Astrocyte of the cerebellum (primary cell): ENCODE results near the gene GAPDHS.

Source experiments
- DNase-seq: peaks from one replicate; pipeline ENCODE4 v3.0.0-alpha.2; 2011; ENCODE audit warnings: low read depth
- H3K4me3 ChIP-seq: 2 replicates; pipeline ENCODE4 v1.5.1; 2011; ENCODE audit warnings: mild to moderate bottlenecking, low read depth, low read length, moderate library complexity
- CTCF ChIP-seq: IDR thresholded peaks from 2 replicates; pipeline ENCODE4 v1.5.1; 2012; ENCODE audit warnings: low read length, low read depth, moderate library complexity, mild to moderate bottlenecking; ENCODE audit errors: missing control alignments
- in situ Hi-C: cut with HindIII; loops from 2 replicates; pipeline ENCODE4 v1.10.0; 2017; ENCODE audit warnings: low sequenced_read_pairs

GAPDHS gene

GRCh38 chr19:35509018-35509652, 24.1 kb upstream of the GAPDHS start:
- DNase-seq: no peak
- H3K4me3 ChIP-seq: no peak overlapping the region
- in situ Hi-C loops: loop anchor here (5.0 kb wide), 1 partner anchor 157 kb away; no protein-coding TSS in a partner anchor
- TF ChIP-seq CTCF: no peak

DNA sequence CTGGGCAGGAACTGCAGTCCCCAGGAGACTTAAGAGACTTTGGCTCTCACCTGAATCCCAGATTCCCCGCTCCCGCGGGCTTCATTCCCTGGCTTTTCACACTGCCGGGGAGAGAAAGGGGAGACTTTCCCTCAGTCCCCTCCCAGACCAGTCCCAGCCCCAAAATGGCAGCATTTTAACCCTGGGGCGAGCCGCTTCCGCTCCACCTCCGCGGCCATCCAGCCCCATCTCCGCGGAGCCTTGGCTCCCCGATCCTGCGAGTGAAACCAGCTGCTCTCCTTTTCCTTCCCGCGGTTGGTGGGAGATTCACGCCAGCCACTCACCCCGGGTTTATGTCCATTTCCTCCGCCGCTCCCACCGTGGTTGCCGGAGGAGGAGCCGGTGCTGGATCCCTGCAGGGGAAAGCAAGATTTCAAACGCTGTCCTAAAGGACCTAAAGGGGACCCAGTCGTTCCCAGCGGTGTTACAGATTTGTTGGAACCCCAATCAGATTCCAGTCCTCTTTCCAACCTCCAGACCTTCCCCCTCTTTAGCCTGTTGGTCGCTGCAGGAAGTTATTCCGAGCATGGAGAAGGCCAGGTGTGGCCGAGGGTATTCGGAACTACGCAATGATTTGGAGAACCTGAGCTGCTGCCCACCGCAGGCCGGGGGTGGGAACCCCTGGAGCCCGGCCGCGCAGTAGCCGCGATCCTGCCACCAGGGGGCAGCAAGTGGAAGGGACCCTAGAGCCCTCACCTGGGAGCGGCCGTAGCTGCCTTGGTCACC, 23.2 kb upstream of the GAPDHS start:
- peak overlapping the region; percentile 13 for H3K4me3 ChIP-seq
- no peak for DNase-seq
- TF ChIP-seq CTCF: peak; percentile 85
- in situ Hi-C loops: loop anchor here (5.0 kb wide), 1 partner anchor 158 kb away; no protein-coding TSS in a partner anchor

- DNase-seq: no peak
- H3K4me3 ChIP-seq: no peak overlapping the region
- TF ChIP-seq CTCF: no peak
- in situ Hi-C loops: no loop called here
Observed at GRCh38 chr19:35510626-35510964, 22.7 kb upstream of the GAPDHS start.

DNA sequence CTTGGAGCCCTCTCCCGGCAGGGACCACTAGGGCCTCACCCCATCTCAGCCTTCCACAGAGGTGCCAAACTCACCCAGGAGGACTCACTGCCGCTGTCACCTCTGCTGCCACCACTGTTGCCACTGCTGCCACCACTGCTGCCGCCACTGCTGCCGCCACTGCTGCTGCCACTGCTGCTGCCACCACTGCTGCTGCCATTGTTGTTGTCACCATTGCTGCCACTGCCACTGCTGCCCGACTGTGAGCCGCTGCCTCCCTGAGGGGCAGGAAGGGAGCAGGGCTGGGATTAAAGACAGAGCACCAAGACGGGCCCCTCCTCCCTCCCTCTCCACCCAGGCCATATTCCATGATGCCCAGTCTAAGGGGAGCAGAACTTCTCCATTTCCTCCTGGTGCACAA, 21.9 kb upstream of the GAPDHS start:
- in situ Hi-C loops: no loop called here
- TF ChIP-seq CTCF: no peak
- no peak for DNase-seq
- H3K4me3 ChIP-seq: no peak overlapping the region

- no peak for TF ChIP-seq CTCF
- DNase-seq: no peak
- no peak overlapping the region for H3K4me3 ChIP-seq
- in situ Hi-C loops: no loop called here
Observed at GRCh38 chr19:35512831-35513627, 20.2 kb upstream of the GAPDHS start.

DNA sequence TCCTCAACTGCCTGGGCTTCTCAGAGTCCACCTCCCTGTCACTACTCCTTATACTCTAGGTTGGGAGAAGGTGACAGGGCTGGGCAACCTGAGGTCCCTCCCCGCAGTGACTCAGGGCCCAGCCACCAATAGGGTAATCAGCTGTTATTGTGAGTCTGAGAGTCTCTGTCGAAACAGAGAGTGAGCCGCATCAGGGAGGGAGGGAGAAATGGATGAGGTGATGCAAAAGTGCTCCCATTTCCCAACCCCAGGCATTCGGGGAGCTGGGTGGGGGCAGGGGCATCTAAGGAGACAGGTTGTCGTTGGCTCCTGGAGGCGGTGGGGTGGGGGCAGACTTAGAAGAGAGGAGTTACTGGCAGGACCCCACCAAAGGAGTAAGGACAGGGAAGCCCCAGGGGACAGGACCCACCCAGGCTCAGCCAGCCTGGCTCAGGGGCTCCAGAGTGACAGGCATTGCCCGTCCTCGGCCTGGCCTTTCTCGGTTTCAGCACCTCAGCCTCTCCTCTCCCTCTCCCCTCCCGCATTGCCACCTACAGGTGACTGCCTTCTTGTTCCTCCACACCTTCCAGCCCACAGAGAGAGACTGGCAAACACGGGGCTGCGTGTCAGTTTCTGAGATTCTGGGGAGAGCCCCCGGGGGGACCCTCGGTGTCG, 19.5 kb upstream of the GAPDHS start, which contains the start of gene DMKN:
DMKN (minus strand) TSS at position 22 of the 654 bp plus-strand sequence. CDS start 174 bp downstream, outside the sequence.
- DNase-seq: no peak
- H3K4me3 ChIP-seq: no peak within 1 kb of the TSS
- TF ChIP-seq CTCF: no peak
- in situ Hi-C loops: no loop called here
